ENCODE measurements around the gene MUS81. TPM values are rescaled to one million over a fixed set of nuclear protein-coding genes. Genes with fewer than 3 reads are reported as not detected.
"Not testable (repeated sequence)": the region's sequence is repeated elsewhere in the genome, so short reads cannot be mapped to it uniquely, and the experiment has no call there.

MUS81 gene
- total and polyA plus RNA-seq, 11 donors: 24.6 to 56.1 (median 35.9) TPM

DNA sequence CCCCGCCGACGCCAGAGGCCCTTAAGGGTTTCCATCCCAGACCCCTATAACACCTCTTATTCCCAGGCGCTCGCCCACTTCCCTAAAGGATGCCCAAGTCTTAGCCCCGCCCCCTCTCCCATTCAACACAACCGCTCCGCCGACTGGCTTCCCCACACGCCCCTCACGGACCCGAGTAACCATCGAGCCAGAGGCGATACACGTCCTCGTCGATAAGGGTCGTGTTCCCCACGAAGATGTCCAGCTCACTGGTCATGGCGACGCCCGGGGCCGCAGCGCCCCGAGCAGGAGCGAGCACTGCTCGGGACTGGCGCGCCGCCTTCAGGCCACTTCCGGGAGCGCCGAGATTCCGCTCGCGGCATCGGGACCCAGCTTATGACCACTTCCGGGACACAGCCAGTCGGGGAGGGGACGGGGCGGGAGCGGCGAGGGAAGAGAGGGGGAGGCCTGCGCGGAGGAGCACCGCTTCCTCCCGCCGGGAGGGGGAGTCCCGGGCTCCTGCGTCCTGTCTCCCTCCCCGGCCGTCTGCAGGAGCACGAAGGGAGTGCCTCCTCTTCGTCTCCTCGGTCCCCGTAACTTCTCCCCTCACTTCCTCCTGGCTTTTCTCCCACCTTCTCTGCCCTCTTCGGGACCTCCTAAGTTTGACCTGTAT, 28.1 kb downstream of the MUS81 start, which contains the start of gene FIBP:
Gene FIBP, minus strand, starts transcription at position 309 of the 652 bp plus-strand sequence. Its CDS starts 53 bp downstream, at position 256.
- peak; percentile 85 to 89 (median 88) for ATAC-seq
- peaks cover 13 to 66% (median 47%) of the 10 kb centered on the region in 12 donors for H3K4me1 ChIP-seq
- peaks cover 0 to 40% (median 33%) of the 10 kb centered on the region in 9 donors for H3K36me3 ChIP-seq

DNA sequence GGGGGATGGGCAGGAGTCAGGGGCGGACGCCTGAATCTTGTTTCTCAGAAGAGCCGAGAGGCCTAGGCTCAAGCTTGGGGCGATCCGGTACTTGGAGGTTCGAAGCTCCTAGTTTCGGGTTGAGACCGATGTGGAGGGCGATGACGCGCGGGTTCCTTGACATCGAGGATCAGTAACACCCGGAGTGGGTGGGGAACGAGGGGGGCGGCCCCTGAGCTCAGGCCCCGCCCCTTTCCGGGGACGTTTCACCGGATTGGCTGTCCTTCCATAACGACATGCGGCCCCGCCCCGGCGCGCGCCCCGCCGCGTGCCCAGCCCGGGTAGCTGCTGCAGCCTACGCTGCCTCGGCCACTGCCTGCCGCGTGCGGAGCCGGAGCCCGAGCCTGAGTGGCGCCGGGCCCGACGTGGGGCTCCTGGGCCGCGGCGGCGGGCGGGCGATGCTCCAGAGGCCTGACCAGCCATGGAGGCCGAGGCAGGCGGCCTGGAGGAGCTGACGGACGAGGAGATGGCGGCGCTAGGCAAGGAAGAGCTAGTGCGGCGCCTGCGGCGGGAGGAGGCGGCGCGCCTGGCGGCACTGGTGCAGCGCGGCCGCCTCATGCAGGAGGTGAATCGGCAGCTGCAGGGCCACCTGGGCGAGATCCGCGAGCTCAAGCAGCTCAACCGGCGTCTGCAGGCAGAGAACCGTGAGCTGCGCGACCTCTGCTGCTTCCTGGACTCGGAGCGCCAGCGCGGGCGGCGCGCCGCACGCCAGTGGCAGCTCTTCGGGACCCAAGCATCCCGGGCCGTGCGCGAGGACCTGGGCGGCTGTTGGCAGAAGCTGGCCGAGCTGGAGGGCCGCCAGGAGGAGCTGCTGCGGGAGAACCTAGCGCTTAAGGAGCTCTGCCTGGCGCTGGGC, 30.3 kb downstream of the MUS81 start, which contains the start of gene CCDC85B:
Gene CCDC85B, plus strand, starts transcription at position 350 of the 895 bp plus-strand sequence. Its CDS starts 111 bp downstream, at position 461.
- no peaks in the 10 kb centered on the region for H3K27me3 ChIP-seq
- peak; percentile 74 to 86 (median 81) for ATAC-seq
- no peaks in the 10 kb centered on the region for H3K9me3 ChIP-seq
- peak; percentile 90 to 99 for TF ChIP-seq POLR2A (IDR thresholded peaks at IDR 0.05)
- TF ChIP-seq, protein P1, sequence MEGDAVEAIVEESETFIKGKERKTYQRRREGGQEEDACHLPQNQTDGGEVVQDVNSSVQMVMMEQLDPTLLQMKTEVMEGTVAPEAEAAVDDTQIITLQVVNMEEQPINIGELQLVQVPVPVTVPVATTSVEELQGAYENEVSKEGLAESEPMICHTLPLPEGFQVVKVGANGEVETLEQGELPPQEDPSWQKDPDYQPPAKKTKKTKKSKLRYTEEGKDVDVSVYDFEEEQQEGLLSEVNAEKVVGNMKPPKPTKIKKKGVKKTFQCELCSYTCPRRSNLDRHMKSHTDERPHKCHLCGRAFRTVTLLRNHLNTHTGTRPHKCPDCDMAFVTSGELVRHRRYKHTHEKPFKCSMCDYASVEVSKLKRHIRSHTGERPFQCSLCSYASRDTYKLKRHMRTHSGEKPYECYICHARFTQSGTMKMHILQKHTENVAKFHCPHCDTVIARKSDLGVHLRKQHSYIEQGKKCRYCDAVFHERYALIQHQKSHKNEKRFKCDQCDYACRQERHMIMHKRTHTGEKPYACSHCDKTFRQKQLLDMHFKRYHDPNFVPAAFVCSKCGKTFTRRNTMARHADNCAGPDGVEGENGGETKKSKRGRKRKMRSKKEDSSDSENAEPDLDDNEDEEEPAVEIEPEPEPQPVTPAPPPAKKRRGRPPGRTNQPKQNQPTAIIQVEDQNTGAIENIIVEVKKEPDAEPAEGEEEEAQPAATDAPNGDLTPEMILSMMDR (IDR thresholded peaks at IDR 0.05): peak in 1 of 12 donors; percentile 13
- DNase-seq: peak; percentile 99
- WGBS, 4 donors: 0 to 1% (median 0%) methylated on average over 39 to 94 of the region's 94 CpGs
- peaks cover 16 to 72% (median 53%) of the 10 kb centered on the region in 12 donors for H3K4me1 ChIP-seq
- peaks cover 0 to 18% (median 14%) of the 10 kb centered on the region in 9 donors for H3K36me3 ChIP-seq
- peak within 1 kb of the TSS; percentile 89 to 100 (median 98) for H3K27ac ChIP-seq
- peak within 1 kb of the TSS; percentile 76 to 98 (median 86) for H3K4me3 ChIP-seq
- intact Hi-C loops (cut with DNase I): loop anchor here in 2 of 10 donors (2.0 kb wide), 2 partner anchors 28 to 70 kb away; partner anchors contain the start of genes C11orf68 (in 1 of the 2), DRAP1 (in 1 of the 2) and SART1 (in 1 of the 2)

More for the DNA sequence above, 28.1 kb downstream of the MUS81 start, which contains the start of gene FIBP:
- WGBS, 4 donors: 0 to 1% (median 0%) methylated on average over 33 to 57 of the region's 57 CpGs
- Histone ChIP-seq H3K9me3 (no peaks in the 10 kb centered on the region), H3K4me3 (peak within 1 kb of the TSS; percentile 28 to 98 (median 78)), H3K27me3 (no peaks in the 10 kb centered on the region), H3K27ac (peak within 1 kb of the TSS; percentile 89 to 100 (median 98))
- DNase-seq: peak; percentile 98 to 99 (median 99)
- intact Hi-C loops (cut with DNase I): loop anchor here in 9 of 10 donors (1.0 to 10.0 kb wide), 11 partner anchors 15 to 114 kb away; partner anchors contain the start of genes C11orf68 (in 3 of the 9), DRAP1 (in 3 of the 9), SART1 (in 3 of the 9) and BANF1 (in 2 of the 9)
- peak in 1 of 2 donors; percentile 81 for TF ChIP-seq POLR2A (IDR thresholded peaks at IDR 0.05)
- TF ChIP-seq, protein P1 (IDR thresholded peaks at IDR 0.05): peak; percentile 79 to 90 (median 84)

DNA sequence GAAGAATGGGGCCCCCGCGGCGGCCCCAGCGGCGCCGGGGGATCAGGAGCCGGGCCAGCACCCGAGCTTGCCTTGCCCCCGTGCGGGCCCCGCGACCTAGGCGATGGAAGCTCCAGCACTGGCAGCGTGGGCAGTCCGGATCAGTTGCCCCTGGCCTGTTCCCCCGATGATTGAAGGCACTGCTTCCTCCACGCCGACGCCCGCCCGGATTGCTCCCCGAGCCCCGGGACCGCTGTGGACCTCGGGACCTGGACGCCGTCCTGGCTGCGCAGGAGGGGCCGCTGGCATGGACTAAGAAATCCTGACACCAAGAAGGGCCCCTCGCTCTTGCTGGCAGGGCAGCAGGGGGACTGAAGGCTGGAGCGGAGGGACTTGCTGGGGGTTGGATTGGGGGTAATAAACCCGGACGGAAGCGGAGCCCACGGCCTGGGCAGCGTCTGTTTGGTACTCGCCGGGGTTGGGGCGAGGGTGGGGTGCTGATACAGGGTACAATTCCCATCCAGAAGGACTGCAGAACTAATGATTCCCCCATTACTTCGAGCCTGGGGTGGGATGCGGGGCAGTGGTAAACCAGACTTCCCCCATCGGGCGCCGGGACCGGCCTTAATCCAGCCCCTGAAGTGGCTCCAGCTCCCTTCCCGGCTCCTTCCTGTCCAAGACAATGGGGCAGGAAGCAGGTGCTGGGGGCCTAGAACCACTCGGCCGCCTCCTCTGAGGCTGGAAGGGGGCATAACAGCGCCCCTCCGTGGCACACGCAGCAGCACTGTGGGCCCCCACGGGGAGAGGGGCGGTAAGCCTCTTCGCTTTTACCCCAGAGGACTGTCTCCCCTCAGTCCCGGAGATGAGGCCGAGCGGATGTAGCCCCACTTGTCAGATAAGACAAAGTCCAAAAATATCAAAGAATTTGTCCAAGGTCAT, 31.2 kb downstream of the MUS81 start:
- peak in 1 of 2 donors; percentile 46 for TF ChIP-seq POLR2A (IDR thresholded peaks at IDR 0.05)
- TF ChIP-seq, protein P1 (IDR thresholded peaks at IDR 0.05): peak in 10 of 12 donors; percentile 23 to 67 (median 52)
- no peaks in the 10 kb centered on the region for H3K9me3 ChIP-seq
- intact Hi-C loops (cut with DNase I): loop anchor here in 2 of 10 donors (2.0 kb wide), 2 partner anchors 27 to 69 kb away; partner anchors contain the start of genes C11orf68 (in 1 of the 2), DRAP1 (in 1 of the 2) and SART1 (in 1 of the 2)
- WGBS, 4 donors: 1 to 3% (median 2%) methylated on average over 30 to 57 of the region's 57 CpGs
- peak overlapping the region; percentile 76 to 98 (median 84) for H3K4me3 ChIP-seq
- DNase-seq (peak; percentile 78 to 87 (median 80)), ATAC-seq (peak in 3 of 4 donors; percentile 1 to 39 (median 2))
- no peaks in the 10 kb centered on the region for H3K27me3 ChIP-seq
- peaks cover 0 to 10% (median 6%) of the 10 kb centered on the region in 9 donors for H3K36me3 ChIP-seq
- peak overlapping the region; percentile 87 to 99 (median 98) for H3K27ac ChIP-seq
- H3K4me1 ChIP-seq: peaks cover 16 to 72% (median 53%) of the 10 kb centered on the region in 12 donors

DNA sequence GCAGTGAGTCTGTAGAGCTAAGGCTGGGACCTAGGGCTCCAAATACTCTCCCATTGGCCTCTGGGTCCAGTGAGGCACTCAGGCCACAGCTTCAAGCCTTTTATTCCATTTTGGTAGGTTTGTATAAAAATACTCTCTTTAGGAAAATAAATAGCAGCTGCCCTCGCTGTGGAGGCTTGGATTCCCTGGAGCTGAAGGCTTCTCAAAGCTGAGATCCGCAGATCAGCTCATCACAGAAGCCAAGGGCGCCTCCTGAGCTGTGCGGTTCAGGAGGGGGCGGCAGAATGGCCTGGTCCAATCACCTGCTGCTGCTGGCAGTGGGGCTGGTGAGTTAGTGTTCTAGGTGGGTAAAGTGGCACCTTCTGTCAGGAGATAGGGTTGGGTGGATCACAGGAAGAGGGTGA, 31.9 kb downstream of the MUS81 start:
- H3K4me3 ChIP-seq: peak overlapping the region; percentile 76 to 98 (median 84)
- H3K9me3 ChIP-seq; intact Hi-C loops (cut with DNase I); H3K27me3 ChIP-seq; ATAC-seq; DNase-seq; H3K36me3 ChIP-seq: not testable (repeated sequence)
- H3K4me1 ChIP-seq: peaks cover 16 to 68% (median 49%) of the 10 kb centered on the region in 12 donors
- 25 to 61% (median 50%) methylated on average over 5 of the region's 5 CpGs for WGBS, 4 donors
- peak overlapping the region; percentile 87 to 99 (median 98) for H3K27ac ChIP-seq

All from heart left ventricle (tissue), 16 donors.